ENCODE results near the gene WNT11. TPM values are rescaled to one million over a fixed set of nuclear protein-coding genes. Genes with fewer than 3 reads are reported as not detected.

WNT11 gene
- polyA plus RNA-seq, 1 of the 3 experiments (the other 2 are of a cell fraction) = 0.43 TPM

- TF ChIP-seq RFX5 (IDR thresholded peaks at IDR 0.05; ENCODE audit: low read length) = no peak
These were observed 4.0 kb upstream of the WNT11 start (continued) for GRCh38 chr11:76209973-76210930.

- Histone ChIP-seq H3K4me3 (ENCODE audit: low read depth in 2 of 2, low read length in 1 of 2) (peak overlapping the region; percentile 57 to 68), H3K27me3 (ENCODE audit: insufficient read depth) (peaks cover 10% of the 10 kb centered on the region), H3K9me2 (no peaks in the 10 kb centered on the region), H3K27ac (ENCODE audit: low read depth in 2 of 2, low read length in 1 of 2) (no peak overlapping the region), H3K4me1 (ENCODE audit: control insufficient read depth in 1 of 2, insufficient read depth in 2 of 2, low read depth in 1 of 2, low read length in 1 of 2) (peaks cover 0 to 37% of the 10 kb centered on the region in 2 experiments; a peak in 1 of 4 replicates), H4K20me1 (ENCODE audit: insufficient read depth) (no peaks in the 10 kb centered on the region), H3K9ac (no peak overlapping the region), H3K9me3 (no peaks in the 10 kb centered on the region), H3F3A (replicated peaks; ENCODE audit: insufficient read depth) (no peaks in the 10 kb centered on the region), H3K36me3 (replicated peaks in 1 of 2; ENCODE audit: control insufficient read depth in 1 of 2, insufficient read depth in 2 of 2, low read length in 1 of 2) (no peaks in the 10 kb centered on the region), H3K4me2 (peak overlapping the region; percentile 90), H2AFZ (ENCODE audit: low read depth) (peak overlapping the region; percentile 90; the same call in 1 of the 2 replicates), H3K79me2 (ENCODE audit: insufficient read depth) (no peaks in the 10 kb centered on the region)
- DNase-seq = peak; percentile 63
- ChIA-PET CTCF (interaction anchor here (0.6 to 9.7 kb wide), 43 partner anchors 9 to 396 kb away, joined by 3 to 328 read pairs (median 8); no protein-coding TSS in a partner anchor), POLR2A (interaction anchor here (0.6 kb wide), 1 partner anchor 25 kb away, joined by 3 read pairs; no protein-coding TSS in a partner anchor)
- TF ChIP-seq CTCF (IDR thresholded peaks at IDR 0.05) (no peak), TEAD4 (IDR thresholded peaks at IDR 0.05; ENCODE audit: borderline replicate concordance, insufficient read depth) (no peak), YY1 (IDR thresholded peaks at IDR 0.05; ENCODE audit: low read depth) (no peak)
- WGBS (ENCODE audit: low lambda C conversion rate) = 16% methylated on average over 10 of the region's 61 CpGs
These were observed 3.2 kb upstream of the WNT11 start for GRCh38 chr11:76209375-76209972.

GRCh38 chr11:76208438-76209374 is 2.4 kb upstream of the WNT11 start:
- no peak for TF ChIP-seq NRF1 (IDR thresholded peaks at IDR 0.05; ENCODE audit: low read depth, low read length)
- TF ChIP-seq SIN3A (IDR thresholded peaks at IDR 0.05; ENCODE audit: borderline replicate concordance, low read depth, low read length) = peak; percentile 33; the same call in 1 of the 2 replicates
- TF ChIP-seq MAX (IDR thresholded peaks at IDR 0.05; ENCODE audit: low read depth) = peak; percentile 47
- TF ChIP-seq SMC3 (IDR thresholded peaks at IDR 0.05; ENCODE audit: low read depth, low read length) = peak; percentile 52
- TF ChIP-seq RCOR1 (IDR thresholded peaks at IDR 0.05; ENCODE audit: low read length) = no peak
- TF ChIP-seq RAD21 (IDR thresholded peaks at IDR 0.05; ENCODE audit: low read length) = peak; percentile 29; the same call in 1 of the 2 replicates
- peak; percentile 84 for TF ChIP-seq CTCF (IDR thresholded peaks at IDR 0.05)
- peak overlapping the region; percentile 90 for H2AFZ ChIP-seq (ENCODE audit: low read depth)
- no peaks in the 10 kb centered on the region for H4K20me1 ChIP-seq (ENCODE audit: insufficient read depth)
- H3K27ac ChIP-seq (ENCODE audit: low read depth in 2 of 2, low read length in 1 of 2) = no peak overlapping the region
- peak; percentile 92 for DNase-seq
- H3K27me3 ChIP-seq (ENCODE audit: insufficient read depth) = peaks cover 10% of the 10 kb centered on the region
- no peaks in the 10 kb centered on the region for H3K9me2 ChIP-seq
- peaks cover 0 to 37% of the 10 kb centered on the region in 2 experiments; a peak in 1 of 4 replicates for H3K4me1 ChIP-seq (ENCODE audit: control insufficient read depth in 1 of 2, insufficient read depth in 2 of 2, low read depth in 1 of 2, low read length in 1 of 2)
- no peaks in the 10 kb centered on the region for H3K79me2 ChIP-seq (ENCODE audit: insufficient read depth)
- no peaks in the 10 kb centered on the region for H3F3A ChIP-seq (replicated peaks; ENCODE audit: insufficient read depth)
- ChIA-PET POLR2A (interaction anchor here (0.6 kb wide), 1 partner anchor 24 kb away, joined by 3 read pairs; no protein-coding TSS in a partner anchor), CTCF (interaction anchor here (0.6 to 9.7 kb wide), 64 partner anchors 8 to 513 kb away, joined by 3 to 328 read pairs (median 6); no protein-coding TSS in a partner anchor)
- 2% methylated on average over 22 of the region's 79 CpGs for WGBS (ENCODE audit: low lambda C conversion rate)
- no peaks in the 10 kb centered on the region for H3K36me3 ChIP-seq (replicated peaks in 1 of 2; ENCODE audit: control insufficient read depth in 1 of 2, insufficient read depth in 2 of 2, low read length in 1 of 2)
- H3K4me3 ChIP-seq (ENCODE audit: low read depth in 2 of 2, low read length in 1 of 2) = peak overlapping the region; percentile 57 to 68
- no peak overlapping the region for H3K9ac ChIP-seq
- H3K9me3 ChIP-seq = no peaks in the 10 kb centered on the region
- H3K4me2 ChIP-seq = peak overlapping the region; percentile 90
